ENCODE measurements around the gene TLCD5.

TLCD5 gene

GRCh38 chr11:120302001-120302805 is 22.9 kb upstream of the TLCD5 start:
- Mint-ChIP-seq H3K27ac (no peak overlapping the region), H3K4me1 (no peaks in the 10 kb centered on the region), H3K36me3 (no peaks in the 10 kb centered on the region), H3K9me3 (no peaks in the 10 kb centered on the region), H3K4me3 (no peak overlapping the region)
- DNase-seq (ENCODE audit: low spot score in 2 of 2) (no peak), ATAC-seq (no peak)

DNA sequence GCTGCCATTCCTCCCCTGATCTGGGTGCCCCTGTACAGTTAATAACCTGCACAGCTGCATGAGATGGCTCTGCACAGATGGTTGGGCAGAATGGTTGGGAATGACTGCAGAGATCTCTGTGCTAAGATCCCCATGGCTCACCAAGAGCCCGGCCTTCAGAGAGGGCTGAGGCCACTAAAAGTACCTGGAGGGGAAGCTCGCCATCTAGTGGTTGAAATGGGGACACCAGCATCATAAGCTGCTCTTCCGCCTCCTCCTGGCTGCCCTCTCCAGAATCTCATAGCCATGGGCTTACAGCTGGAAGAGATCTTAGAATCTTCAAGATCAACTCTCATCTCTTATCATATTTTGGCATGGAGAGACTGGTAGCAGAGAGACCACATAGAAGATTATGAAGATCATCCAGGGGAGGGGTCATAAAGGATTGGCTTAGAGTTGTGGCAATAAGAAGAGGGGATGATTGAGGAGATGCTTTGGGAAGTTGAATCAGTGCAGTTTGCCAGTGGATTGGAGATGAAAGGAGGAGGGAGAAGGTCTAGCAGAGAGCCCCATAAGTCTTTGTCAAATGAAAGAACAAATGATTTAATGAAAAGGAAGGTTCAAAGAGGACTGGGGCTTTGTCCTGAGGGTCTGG is 22.0 kb upstream of the TLCD5 start:
- H3K4me3 Mint-ChIP-seq = no peak overlapping the region

GRCh38 chr11:120304526-120304925 is 20.6 kb upstream of the TLCD5 start:
- Mint-ChIP-seq H3K4me3 (no peak overlapping the region), H3K4me1 (no peaks in the 10 kb centered on the region), H3K9me3 (no peaks in the 10 kb centered on the region), H3K27ac (no peak overlapping the region), H3K36me3 (no peaks in the 10 kb centered on the region)
- DNase-seq (ENCODE audit: low spot score in 2 of 2) = no peak
- ATAC-seq = no peak

More for the DNA sequence above, 22.0 kb upstream of the TLCD5 start:
- Mint-ChIP-seq H3K36me3 (no peaks in the 10 kb centered on the region), H3K27ac (no peak overlapping the region), H3K4me1 (no peaks in the 10 kb centered on the region), H3K9me3 (no peaks in the 10 kb centered on the region)
- DNase-seq (ENCODE audit: low spot score in 2 of 2) (peak; percentile 61 to 66), ATAC-seq (peak; percentile 81)

GRCh38 chr11:120305286-120305685 is 19.8 kb upstream of the TLCD5 start:
- no peaks in the 10 kb centered on the region for H3K9me3 Mint-ChIP-seq
- ATAC-seq (no peak), DNase-seq (ENCODE audit: low spot score in 2 of 2) (no peak)
- H3K4me3 Mint-ChIP-seq = no peak overlapping the region
- H3K4me1 Mint-ChIP-seq = no peaks in the 10 kb centered on the region
- no peaks in the 10 kb centered on the region for H3K36me3 Mint-ChIP-seq
- H3K27ac Mint-ChIP-seq = no peak overlapping the region

GRCh38 chr11:120306519-120307242 is 18.4 kb upstream of the TLCD5 start:
- Mint-ChIP-seq H3K4me3 (no peak overlapping the region), H3K27ac (no peak overlapping the region), H3K9me3 (no peaks in the 10 kb centered on the region), H3K36me3 (no peaks in the 10 kb centered on the region), H3K4me1 (no peaks in the 10 kb centered on the region)
- ATAC-seq (no peak), DNase-seq (ENCODE audit: low spot score in 2 of 2) (no peak)

DNA sequence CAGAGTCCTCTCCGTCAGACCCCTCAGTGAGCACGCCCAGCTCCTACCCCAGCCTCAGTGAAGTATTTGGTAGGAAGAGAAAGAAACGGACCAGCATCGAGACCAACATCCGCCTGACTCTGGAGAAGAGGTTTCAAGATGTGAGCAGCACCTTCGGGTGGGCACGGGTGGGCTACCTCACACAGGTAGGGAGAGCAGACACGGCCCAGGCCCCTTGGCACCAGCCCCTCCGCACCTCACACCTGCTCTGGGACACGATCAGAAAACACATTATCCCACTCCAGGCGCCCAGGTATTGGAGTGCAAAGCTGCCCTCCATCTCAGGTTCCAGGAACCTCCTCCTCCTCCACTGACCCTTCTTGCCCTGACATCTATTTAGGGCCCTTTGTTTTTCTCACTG is 17.6 kb upstream of the TLCD5 start:
- Mint-ChIP-seq H3K36me3 (no peaks in the 10 kb centered on the region), H3K4me3 (no peak overlapping the region), H3K9me3 (no peaks in the 10 kb centered on the region), H3K27ac (no peak overlapping the region), H3K4me1 (no peaks in the 10 kb centered on the region)
- ATAC-seq (no peak), DNase-seq (ENCODE audit: low spot score in 2 of 2) (no peak)

DNA sequence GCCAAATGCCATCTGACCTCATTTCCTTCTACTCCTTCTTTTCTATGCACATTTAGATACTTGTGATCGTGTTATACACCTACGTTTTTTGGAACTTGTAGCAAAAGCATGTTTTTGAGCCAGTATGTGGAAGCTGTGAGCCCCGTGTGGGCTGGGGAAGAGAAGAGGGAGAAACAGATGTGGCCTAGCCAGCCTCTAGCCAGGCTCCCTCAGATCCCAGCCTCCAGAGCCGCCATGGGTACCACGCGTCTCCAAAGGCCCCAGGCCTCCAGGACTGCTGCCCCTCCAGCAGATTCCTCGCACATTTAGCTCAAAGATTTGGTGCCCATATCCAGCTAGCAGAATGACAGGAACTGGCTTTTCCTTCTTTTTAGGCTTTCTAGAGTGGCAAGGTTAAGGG is 17.0 kb upstream of the TLCD5 start:
- H3K4me3 Mint-ChIP-seq = no peak overlapping the region
- no peak overlapping the region for H3K27ac Mint-ChIP-seq
- no peak for ATAC-seq
- no peaks in the 10 kb centered on the region for H3K9me3 Mint-ChIP-seq
- H3K36me3 Mint-ChIP-seq = no peaks in the 10 kb centered on the region
- no peak for DNase-seq (ENCODE audit: low spot score in 2 of 2)
- no peaks in the 10 kb centered on the region for H3K4me1 Mint-ChIP-seq

DNA sequence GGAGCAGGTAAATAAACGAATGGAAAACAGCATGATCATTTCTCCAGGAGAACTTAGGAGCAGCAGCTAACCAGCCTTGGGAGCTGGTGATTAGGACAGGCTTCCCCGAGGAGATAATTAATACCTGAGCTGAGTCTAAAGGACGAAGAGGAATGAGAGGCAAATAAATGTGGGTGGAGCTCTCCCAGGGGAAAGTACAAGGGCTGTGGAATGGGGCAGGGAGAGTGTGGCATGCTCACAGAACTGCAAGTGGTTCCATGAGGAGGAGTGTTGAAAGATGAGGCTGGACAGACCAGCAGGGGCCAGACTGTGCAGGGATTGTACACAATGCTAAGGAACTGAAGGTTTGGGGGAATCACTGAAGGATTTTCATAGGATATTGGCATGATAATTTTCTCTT is 14.2 kb upstream of the TLCD5 start:
- Mint-ChIP-seq H3K9me3 (no peaks in the 10 kb centered on the region), H3K4me1 (no peaks in the 10 kb centered on the region), H3K36me3 (no peaks in the 10 kb centered on the region), H3K27ac (no peak overlapping the region), H3K4me3 (no peak overlapping the region)
- ATAC-seq (no peak), DNase-seq (ENCODE audit: low spot score in 2 of 2) (no peak)

GRCh38 chr11:120314861-120315260 is 10.2 kb upstream of the TLCD5 start:
- no peak overlapping the region for H3K27ac Mint-ChIP-seq
- H3K36me3 Mint-ChIP-seq = no peaks in the 10 kb centered on the region
- DNase-seq (ENCODE audit: low spot score in 2 of 2) (no peak), ATAC-seq (no peak)
- no peaks in the 10 kb centered on the region for H3K4me1 Mint-ChIP-seq
- no peak overlapping the region for H3K4me3 Mint-ChIP-seq
- H3K9me3 Mint-ChIP-seq = no peaks in the 10 kb centered on the region

GRCh38 chr11:120316880-120317688 is 8.0 kb upstream of the TLCD5 start:
- Mint-ChIP-seq H3K4me3 (no peak overlapping the region), H3K9me3 (no peaks in the 10 kb centered on the region), H3K4me1 (no peaks in the 10 kb centered on the region), H3K27ac (no peak overlapping the region), H3K36me3 (no peaks in the 10 kb centered on the region)
- ATAC-seq (no peak), DNase-seq (ENCODE audit: low spot score in 2 of 2) (no peak)

GRCh38 chr11:120317689-120318480 is 7.2 kb upstream of the TLCD5 start:
- Mint-ChIP-seq H3K4me1 (no peaks in the 10 kb centered on the region), H3K36me3 (no peaks in the 10 kb centered on the region), H3K9me3 (no peaks in the 10 kb centered on the region), H3K4me3 (no peak overlapping the region), H3K27ac (no peak overlapping the region)
- ATAC-seq (no peak), DNase-seq (ENCODE audit: low spot score in 2 of 2) (no peak)

- DNase-seq (ENCODE audit: low spot score in 2 of 2) (no peak), ATAC-seq (no peak)
- Mint-ChIP-seq H3K27ac (no peak overlapping the region), H3K9me3 (no peaks in the 10 kb centered on the region), H3K4me3 (no peak overlapping the region), H3K4me1 (no peaks in the 10 kb centered on the region), H3K36me3 (no peaks in the 10 kb centered on the region)
Observed at GRCh38 chr11:120318906-120319305, 6.2 kb upstream of the TLCD5 start.

DNA sequence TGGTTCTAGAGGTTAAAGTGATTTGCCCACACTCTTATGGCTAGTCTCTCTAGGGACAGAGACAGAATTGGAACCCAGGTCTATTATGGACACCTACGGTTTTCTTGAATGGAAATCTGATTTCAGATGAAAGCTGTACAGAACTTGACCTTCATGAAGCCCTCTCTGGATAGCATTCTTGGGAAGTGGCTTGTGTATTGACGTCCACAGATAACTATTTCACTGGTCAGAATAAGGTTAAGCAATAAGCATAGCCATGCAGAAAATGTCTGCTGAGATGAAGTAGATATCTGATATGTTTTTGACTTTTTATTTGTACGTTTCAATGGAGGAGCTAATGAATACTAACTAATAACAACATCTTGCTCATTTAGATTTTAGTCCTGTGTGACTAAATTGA is 1.1 kb downstream of the TLCD5 start:
- no peaks in the 10 kb centered on the region for H3K36me3 Mint-ChIP-seq

DNA sequence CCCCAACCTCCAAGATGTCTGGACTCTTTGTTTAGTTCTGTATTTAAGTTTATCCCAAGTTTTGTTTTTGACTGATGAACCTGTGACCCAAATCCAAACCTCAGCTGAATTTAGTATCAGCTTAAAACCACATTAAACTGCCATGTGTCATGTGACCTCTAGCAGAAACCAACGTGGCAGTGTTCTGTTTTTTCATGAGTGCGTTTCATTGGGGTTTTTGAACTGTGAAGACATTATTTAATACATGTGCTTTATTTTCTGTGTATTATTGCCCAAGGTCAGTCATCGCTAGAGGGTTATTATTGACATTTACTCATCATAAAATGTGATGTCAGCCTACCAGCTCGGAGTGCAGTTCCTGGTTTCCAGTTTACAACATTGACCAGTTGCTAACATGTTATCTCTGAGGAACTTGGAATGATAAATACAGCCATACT is 1.8 kb downstream of the TLCD5 start:
- ATAC-seq (no peak), DNase-seq (ENCODE audit: low spot score in 2 of 2) (no peak)
- Mint-ChIP-seq H3K4me3 (no peak overlapping the region), H3K9me3 (no peaks in the 10 kb centered on the region), H3K4me1 (peaks cover 5% of the 10 kb centered on the region), H3K27ac (no peak overlapping the region), H3K36me3 (no peaks in the 10 kb centered on the region)

More for the DNA sequence above, 1.1 kb downstream of the TLCD5 start:
- peak overlapping the region; percentile 60 for H3K4me3 Mint-ChIP-seq
- no peaks in the 10 kb centered on the region for H3K9me3 Mint-ChIP-seq
- peaks cover 5% of the 10 kb centered on the region for H3K4me1 Mint-ChIP-seq
- DNase-seq (ENCODE audit: low spot score in 2 of 2) (no peak), ATAC-seq (no peak)
- no peak overlapping the region for H3K27ac Mint-ChIP-seq

All from stimulated activated effector memory CD8-positive, alpha-beta T cell treated with anti-CD3 and anti-CD28 coated beads, Interleukin-12 subunit alpha, Interleukin-12 subunit beta, amount 100 ng/mL, for 72 hours (primary cell).